HCT116 (cell line): Measurements from ENCODE around the gene GSTM1. TPM values are rescaled to one million over a fixed set of nuclear protein-coding genes. Genes with fewer than 3 reads are reported as not detected.

Experiments used
- ATAC-seq: fragments of 200-7000 bp; cut with Tn5 transposase; 2 replicates; pipeline ENCODE4 v1.9.1; 2020; ENCODE audit warnings: mild to moderate bottlenecking, moderate library complexity
- BruUV-seq: library from RNA; stranded (reverse); fragments of 400-500 nt; replicated peaks from 2 replicates; lab custom pipeline; 2021; lab: Mats Ljungman, UMichigan
- CTCF ChIA-PET: fragments of 300-600 bp; sonication (Branson Sonifier 250); formaldehyde crosslinking; loops from one replicate; lab custom pipeline; 2021; ENCODE audit warnings: antibody characterized with exemption; lab: Charles Lee
- POLR2A ChIA-PET: fragments of 300-600, 350-600 bp; sonication (Branson Sonifier 250); formaldehyde crosslinking; loops from one replicate; lab custom pipeline; 2021; ENCODE audit warnings: antibody characterized with exemption; lab: Charles Lee
- RAD21 ChIA-PET, 2 experiments: fragments of 300-600 bp; sonication (Branson Sonifier 250); formaldehyde crosslinking; loops; one replicate each; lab custom pipeline; 2023; ENCODE audit warnings: low total read pairs in 2 of 2; ENCODE audit not compliant: uncharacterized antibody in 2 of 2, unreplicated experiment in 2 of 2, low non-redundant PET in 1 of 2; lab: Charles Lee
- DNase-seq: peaks from one replicate; pipeline ENCODE4 v3.0.0-alpha.2; 2010; ENCODE audit warnings: low read depth, low spot score
- H2AFZ ChIP-seq: fragments of 200-600 bp; shearing (Covaris generic), sonication (generic); 2 replicates; pipeline ENCODE4 v1.6.1; 2017; ENCODE audit warnings: low read depth, mixed run types, mixed read lengths, antibody characterized with exemption, low read length; ENCODE audit not compliant: poor library complexity, severe bottlenecking
- H3K27ac ChIP-seq: 2 replicates; pipeline ENCODE4 v1.5.1; 2012; ENCODE audit warnings: low read depth, low read length
- H3K27me3 ChIP-seq: fragments of 200-600 bp; sonication (generic); 2 replicates; pipeline ENCODE4 v1.6.1; 2016; ENCODE audit warnings: mixed run types, low read length, mixed read lengths; ENCODE audit not compliant: insufficient read depth
- H3K36me3 ChIP-seq, 2 experiments: fragments of 200-500 bp in 1 of 2; fragments of 200-600 bp in 1 of 2; sonication (Bioruptor generic) in 1 of 2; sonication (generic) in 1 of 2; 2 replicates each; pipeline versions ENCODE4 v1.5.1 to v1.6.1; 2014 to 2016; ENCODE audit warnings: low read length in 2 of 2, inconsistent platforms in 1 of 2, mixed read lengths in 1 of 2, mixed run types in 1 of 2; ENCODE audit not compliant: insufficient read depth in 2 of 2, control insufficient read depth in 1 of 2
- H3K4me1 ChIP-seq, 2 experiments: fragments of 200-600 bp in 1 of 2; sonication (generic) in 1 of 2; 2 replicates each; pipeline versions ENCODE4 v1.5.1 to v1.6.1; 2012 to 2017; ENCODE audit warnings: low read length in 2 of 2, inconsistent platforms in 1 of 2, mild to moderate bottlenecking in 1 of 2, mixed read lengths in 1 of 2, mixed run types in 1 of 2, moderate library complexity in 1 of 2; ENCODE audit not compliant: insufficient read depth in 2 of 2, control insufficient read depth in 1 of 2
- H3K4me2 ChIP-seq: fragments of 200-600 bp; sonication (generic); 2 replicates; pipeline ENCODE4 v1.6.1; 2017; ENCODE audit warnings: mixed run types, low read length, mixed read lengths
- H3K4me3 ChIP-seq, 2 experiments: fragments of 200-600 bp in 1 of 2; sonication (generic) in 1 of 2; replicated peaks in 1 of 2; 2 replicates each; pipeline ENCODE4 v1.5.1; 2011 to 2016; ENCODE audit warnings: low read length in 2 of 2, control low read depth in 1 of 2, low read depth in 1 of 2, mild to moderate bottlenecking in 1 of 2, mixed read lengths in 1 of 2, mixed run types in 1 of 2
- H3K79me2 ChIP-seq: fragments of 200-600 bp; sonication (generic); 2 replicates; pipeline ENCODE4 v1.6.1; 2017; ENCODE audit warnings: mild to moderate bottlenecking, mixed run types, low read length, moderate library complexity, mixed read lengths; ENCODE audit not compliant: insufficient read depth
- H3K9ac ChIP-seq: fragments of 200-600 bp; sonication (generic); 2 replicates; pipeline ENCODE4 v1.6.1; 2016; ENCODE audit warnings: low read length, mixed read lengths
- H3K9me2 ChIP-seq: fragments of 200-600 bp; sonication (generic), shearing (Covaris generic); 2 replicates; pipeline ENCODE4 v1.6.1; 2017; ENCODE audit warnings: mixed run types, mild to moderate bottlenecking, moderate library complexity; ENCODE audit not compliant: insufficient read depth
- H3K9me3 ChIP-seq, 2 experiments: fragments of 200-500 bp in 1 of 2; fragments of 200-600 bp in 1 of 2; sonication (Bioruptor generic) in 1 of 2; sonication (generic) in 1 of 2; 2 replicates each; pipeline ENCODE4 v1.6.1; 2014 to 2017; ENCODE audit warnings: low read length in 2 of 2, mixed read lengths in 2 of 2, inconsistent platforms in 1 of 2, low read depth in 1 of 2, mild to moderate bottlenecking in 1 of 2, mixed run types in 1 of 2, moderate library complexity in 1 of 2; ENCODE audit not compliant: control insufficient read depth in 1 of 2, insufficient read depth in 1 of 2
- H4K20me1 ChIP-seq: fragments of 200-600 bp; sonication (generic), shearing (Covaris generic); 2 replicates; pipeline ENCODE4 v1.6.1; 2017; ENCODE audit warnings: mixed run types, mild to moderate bottlenecking, moderate library complexity; ENCODE audit not compliant: insufficient read depth
- CTCF ChIP-seq, 3 experiments: fragments of 200-600 bp in 1 of 3; sonication (generic) in 1 of 3; IDR thresholded peaks in 2 of 3; conservative IDR thresholded peaks in 1 of 3; 2 replicates each; pipeline ENCODE4 v1.5.1; 2012 to 2017; ENCODE audit warnings: low read depth in 2 of 3, low read length in 2 of 3, antibody characterized with exemption in 1 of 3, borderline replicate concordance in 1 of 3, control low read depth in 1 of 3, mild to moderate bottlenecking in 1 of 3, mixed read lengths in 1 of 3, mixed run types in 1 of 3, moderate library complexity in 1 of 3; ENCODE audit not compliant: insufficient read depth in 1 of 3
- ELF1 ChIP-seq: IDR thresholded peaks from 2 replicates; pipeline ENCODE4 v1.6.1; 2012; ENCODE audit warnings: low read depth, borderline replicate concordance
- JUND ChIP-seq: IDR thresholded peaks from 2 replicates; pipeline ENCODE4 v1.6.1; 2012
- POLR2A ChIP-seq: IDR thresholded peaks from 2 replicates; pipeline ENCODE4 v1.7.0; 2011; ENCODE audit warnings: borderline replicate concordance; ENCODE audit not compliant: insufficient read depth, insufficient read length; ENCODE audit errors: extremely low read depth
- RAD21 ChIP-seq: IDR thresholded peaks from 2 replicates; pipeline ENCODE4 v1.6.1; 2012; ENCODE audit warnings: low read depth, mild to moderate bottlenecking
- SRF ChIP-seq: IDR thresholded peaks from 2 replicates; pipeline ENCODE4 v1.6.1; 2012; ENCODE audit warnings: low read depth
- TCF7L2 ChIP-seq: IDR thresholded peaks from 2 replicates; pipeline ENCODE4 v1.7.0; 2011; ENCODE audit warnings: borderline replicate concordance, inconsistent platforms; ENCODE audit not compliant: insufficient read depth, insufficient read length; ENCODE audit errors: extremely low read depth
- ZFX ChIP-seq: fragments of 450-650 bp; IDR thresholded peaks from 2 replicates; pipeline ENCODE4 v1.6.1; 2017
- ZNF274 ChIP-seq: fragments of 200-500 bp; sonication (Bioruptor generic); IDR thresholded peaks from 2 replicates; pipeline ENCODE4 v1.6.1; 2014; ENCODE audit warnings: mild to moderate bottlenecking, low read depth, low read length, inconsistent platforms
- intact Hi-C: fragments of 100-400 bp; cut with micrococcal nuclease; formaldehyde crosslinking; loops from 2 replicates; pipeline ENCODE4 v1.10.0; 2022
- total RNA-seq: library from RNA; stranded (reverse); gene quantifications from one replicate; pipeline ENCODE4 v1.2.1, GENCODE V29; 2021; ENCODE audit not compliant: unreplicated experiment

GSTM1 gene
- total RNA-seq, 1 experiment from 2014 or later: not detected

GRCh38 chr1:109657970-109658369, 29.6 kb upstream of the GSTM1 start:
- TF ChIP-seq SRF (no peak), RAD21 (no peak), ZFX (no peak), ELF1 (no peak), JUND (no peak), TCF7L2 (no peak), CTCF (IDR thresholded peaks at IDR 0.05 in 2 of 3, conservative IDR thresholded peaks at IDR 0.05 in 1 of 3; ENCODE audit: borderline replicate concordance in 1 of 3, insufficient read depth in 1 of 3, low read depth in 2 of 3, low read length in 2 of 3) (no peak), POLR2A (no peak), ZNF274 (no peak)
- no peaks in the 10 kb centered on the region for H3K27me3 ChIP-seq
- H3K4me2 ChIP-seq: no peak overlapping the region
- no peaks in the 10 kb centered on the region for H3K9me3 ChIP-seq
- ChIA-PET RAD21 (no interaction called here), POLR2A (no interaction called here), CTCF (interaction anchor here (2.9 kb wide), 1 partner anchor 18 kb away, joined by 11 read pairs; no protein-coding TSS in a partner anchor)
- H3K36me3 ChIP-seq: no peaks in the 10 kb centered on the region; a peak in 1 of 4 replicates
- intact Hi-C loops: no loop called here
- no peak overlapping the region for H3K27ac ChIP-seq
- H2AFZ ChIP-seq: no peak overlapping the region
- no peaks in the 10 kb centered on the region for H3K9me2 ChIP-seq
- no peak overlapping the region for H3K9ac ChIP-seq
- BruUV-seq: no TSS peak
- H3K79me2 ChIP-seq: no peaks in the 10 kb centered on the region
- H3K4me1 ChIP-seq: peaks cover 0 to 23% of the 10 kb centered on the region in 2 experiments; a peak in 3 of 4 replicates
- no peak overlapping the region for H3K4me3 ChIP-seq
- no peaks in the 10 kb centered on the region for H4K20me1 ChIP-seq
- DNase-seq: no peak
- no peak for ATAC-seq
